Uterus (tissue), 4 donors: ENCODE data around the gene LOXL1. TPM values are rescaled to one million over a fixed set of nuclear protein-coding genes. Genes with fewer than 3 reads are reported as not detected.
A peak's percentile ranks its signal among the peaks of the same experiment; 100 is the strongest.

Experiments
- DNase-seq, 2 donors: peaks; one replicate each; pipeline ENCODE4 v3.0.0-alpha.2; 2019 to 2020
- H3K27ac ChIP-seq, 2 donors: fragments of 200-600 bp; sonication (generic); 1 replicate in 1 of 2; 2 replicates in 1 of 2; pipeline ENCODE4 v1.5.1; 2016 to 2018
- H3K27me3 ChIP-seq, 2 donors: fragments of 200-600 bp; sonication (generic); one replicate each; pipeline ENCODE4 v1.5.1; 2018 to 2019; ENCODE audit warnings: control low read depth in 1 of 2
- H3K36me3 ChIP-seq, 2 donors: fragments of 200-600 bp; sonication (generic); one replicate each; pipeline ENCODE4 v1.5.1; 2019; ENCODE audit warnings: control low read depth in 1 of 2
- H3K4me1 ChIP-seq, 2 donors: fragments of 200-600 bp; sonication (generic); one replicate each; pipeline ENCODE4 v1.5.1; 2018 to 2019; ENCODE audit warnings: control low read depth in 1 of 2
- H3K4me3 ChIP-seq, 2 donors: fragments of 200-600 bp; sonication (generic); 1 replicate in 1 of 2; 2 replicates in 1 of 2; pipeline ENCODE4 v1.5.1; 2018 to 2019; ENCODE audit warnings: mild to moderate bottlenecking in 1 of 2
- H3K9me3 ChIP-seq, 2 donors: fragments of 200-600 bp; sonication (generic); one replicate each; pipeline ENCODE4 v1.5.1; 2019; ENCODE audit warnings: control low read depth in 1 of 2
- POLR2A ChIP-seq, 2 donors: fragments of 450-650 bp; IDR thresholded peaks; one replicate each; pipeline ENCODE4 v1.6.1; 2016; ENCODE audit warnings: antibody characterized with exemption in 2 of 2, mild to moderate bottlenecking in 1 of 2, moderate library complexity in 1 of 2
- intact Hi-C: fragments of 100-400 bp; cut with DNase I; formaldehyde crosslinking; loops from one replicate; pipeline ENCODE4 v1.15.1; 2023; ENCODE audit warnings: low total_unique reads
- total RNA-seq, 4 donors: library from RNA; depleted of rRNA in 3 of 4; stranded (reverse); fragments of >200 nt in 3 of 4; gene quantifications; one replicate each; pipeline versions ENCODE4 v1.1.0 to v1.2.4, GENCODE V29; 2014 to 2023
- TF ChIP-seq, protein P1 (sequence below), 4 experiments: fragments of 200-600 bp in 2 of 4; fragments of 450-650 bp in 2 of 4; sonication (generic) in 2 of 4; IDR thresholded peaks; one replicate each; pipeline ENCODE4 v1.5.1; 2016 to 2019; ENCODE audit warnings: antibody characterized with exemption in 4 of 4, mild to moderate bottlenecking in 2 of 4, moderate library complexity in 1 of 4
- donor health status: DM: yes; HTN: yes; CAD: no.

The LOXL1 gene
- total RNA-seq, 4 donors from 2014 or later: 19.4 to 68.4 (median 33.1) TPM

DNA sequence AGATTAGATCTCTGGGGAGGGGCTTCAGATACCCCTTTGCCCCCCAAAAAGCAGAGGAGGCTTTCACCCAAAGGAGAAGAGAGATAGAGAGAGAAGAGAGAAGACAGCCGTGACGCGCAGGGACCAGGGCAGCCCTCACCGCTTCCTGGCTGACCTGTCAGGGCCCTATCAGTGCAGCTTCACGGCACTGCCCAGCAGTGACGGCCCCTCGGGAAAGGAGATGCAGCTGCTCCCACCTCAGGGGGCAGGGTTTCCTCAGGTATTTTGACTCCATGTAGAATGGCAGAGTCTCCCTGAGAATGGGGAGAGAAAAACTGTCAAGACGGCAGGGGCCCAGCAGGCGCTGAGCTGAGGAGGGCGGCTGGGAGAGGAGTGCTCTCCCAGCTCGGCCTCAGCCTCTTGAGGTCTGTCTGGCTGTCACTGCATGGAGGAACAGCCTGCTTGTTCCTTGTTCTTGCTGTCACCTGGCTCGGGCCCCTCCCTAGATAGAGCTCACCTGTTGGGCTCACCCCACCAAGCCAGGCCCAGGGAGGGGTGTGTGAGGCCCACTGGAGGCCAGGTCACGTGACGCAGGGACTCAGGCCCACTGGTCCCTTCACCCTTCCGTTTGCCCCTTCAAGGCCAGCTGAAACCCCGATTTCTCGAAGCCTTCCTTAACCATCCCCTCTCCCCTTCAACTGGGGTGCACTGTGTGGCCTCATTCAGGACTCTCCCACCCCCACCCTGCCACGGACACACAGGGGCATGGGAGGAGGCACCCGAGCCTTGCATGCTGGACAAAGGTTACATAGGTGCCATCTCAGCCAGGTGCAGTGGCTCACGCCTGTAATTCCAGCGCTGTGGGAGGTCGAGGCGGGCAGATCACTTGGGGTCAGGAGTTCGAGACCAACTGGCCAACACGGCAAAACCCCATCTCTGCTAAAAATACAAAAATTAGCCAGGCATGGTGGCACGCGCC is 28.2 kb downstream of the LOXL1 start:
- TF ChIP-seq, protein P1, sequence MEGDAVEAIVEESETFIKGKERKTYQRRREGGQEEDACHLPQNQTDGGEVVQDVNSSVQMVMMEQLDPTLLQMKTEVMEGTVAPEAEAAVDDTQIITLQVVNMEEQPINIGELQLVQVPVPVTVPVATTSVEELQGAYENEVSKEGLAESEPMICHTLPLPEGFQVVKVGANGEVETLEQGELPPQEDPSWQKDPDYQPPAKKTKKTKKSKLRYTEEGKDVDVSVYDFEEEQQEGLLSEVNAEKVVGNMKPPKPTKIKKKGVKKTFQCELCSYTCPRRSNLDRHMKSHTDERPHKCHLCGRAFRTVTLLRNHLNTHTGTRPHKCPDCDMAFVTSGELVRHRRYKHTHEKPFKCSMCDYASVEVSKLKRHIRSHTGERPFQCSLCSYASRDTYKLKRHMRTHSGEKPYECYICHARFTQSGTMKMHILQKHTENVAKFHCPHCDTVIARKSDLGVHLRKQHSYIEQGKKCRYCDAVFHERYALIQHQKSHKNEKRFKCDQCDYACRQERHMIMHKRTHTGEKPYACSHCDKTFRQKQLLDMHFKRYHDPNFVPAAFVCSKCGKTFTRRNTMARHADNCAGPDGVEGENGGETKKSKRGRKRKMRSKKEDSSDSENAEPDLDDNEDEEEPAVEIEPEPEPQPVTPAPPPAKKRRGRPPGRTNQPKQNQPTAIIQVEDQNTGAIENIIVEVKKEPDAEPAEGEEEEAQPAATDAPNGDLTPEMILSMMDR (IDR thresholded peaks at IDR 0.05): no peak
- no peak for TF ChIP-seq POLR2A (IDR thresholded peaks at IDR 0.05)
- no peak overlapping the region for H3K27ac ChIP-seq
- no peaks in the 10 kb centered on the region for H3K9me3 ChIP-seq
- no peak overlapping the region for H3K4me3 ChIP-seq
- H3K36me3 ChIP-seq: no peaks in the 10 kb centered on the region
- H3K4me1 ChIP-seq: peaks cover 8 to 13% of the 10 kb centered on the region in 2 donors
- intact Hi-C loops: no loop called here
- no peaks in the 10 kb centered on the region for H3K27me3 ChIP-seq
- no peak for DNase-seq

DNA sequence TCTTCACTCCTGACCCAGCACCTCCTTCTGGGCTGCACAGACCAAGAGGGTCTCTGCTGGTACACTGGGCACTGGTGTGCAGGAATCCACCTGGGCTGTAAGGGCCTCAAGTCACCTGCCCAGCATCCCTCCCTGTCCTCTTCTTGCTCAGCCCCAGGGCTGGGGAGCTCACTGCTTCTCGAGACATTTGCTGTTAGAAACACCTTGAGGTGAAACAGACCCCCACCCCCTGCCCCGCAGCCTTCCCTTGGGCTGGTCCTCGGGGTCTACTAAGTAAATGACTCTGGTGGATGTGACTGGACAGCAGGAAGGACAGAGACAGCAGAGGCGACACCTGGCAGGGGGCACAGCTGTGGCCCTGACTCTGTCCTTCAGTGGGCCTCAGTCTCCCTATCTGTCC is 29.1 kb downstream of the LOXL1 start:
- H3K9me3 ChIP-seq: no peaks in the 10 kb centered on the region
- H3K27ac ChIP-seq: no peak overlapping the region
- no peak overlapping the region for H3K4me3 ChIP-seq
- intact Hi-C loops: no loop called here
- TF ChIP-seq, protein P1 (IDR thresholded peaks at IDR 0.05): no peak
- no peak for TF ChIP-seq POLR2A (IDR thresholded peaks at IDR 0.05)
- DNase-seq: no peak
- no peaks in the 10 kb centered on the region for H3K36me3 ChIP-seq
- peaks cover 8 to 13% of the 10 kb centered on the region in 2 donors for H3K4me1 ChIP-seq
- H3K27me3 ChIP-seq: no peaks in the 10 kb centered on the region

DNA sequence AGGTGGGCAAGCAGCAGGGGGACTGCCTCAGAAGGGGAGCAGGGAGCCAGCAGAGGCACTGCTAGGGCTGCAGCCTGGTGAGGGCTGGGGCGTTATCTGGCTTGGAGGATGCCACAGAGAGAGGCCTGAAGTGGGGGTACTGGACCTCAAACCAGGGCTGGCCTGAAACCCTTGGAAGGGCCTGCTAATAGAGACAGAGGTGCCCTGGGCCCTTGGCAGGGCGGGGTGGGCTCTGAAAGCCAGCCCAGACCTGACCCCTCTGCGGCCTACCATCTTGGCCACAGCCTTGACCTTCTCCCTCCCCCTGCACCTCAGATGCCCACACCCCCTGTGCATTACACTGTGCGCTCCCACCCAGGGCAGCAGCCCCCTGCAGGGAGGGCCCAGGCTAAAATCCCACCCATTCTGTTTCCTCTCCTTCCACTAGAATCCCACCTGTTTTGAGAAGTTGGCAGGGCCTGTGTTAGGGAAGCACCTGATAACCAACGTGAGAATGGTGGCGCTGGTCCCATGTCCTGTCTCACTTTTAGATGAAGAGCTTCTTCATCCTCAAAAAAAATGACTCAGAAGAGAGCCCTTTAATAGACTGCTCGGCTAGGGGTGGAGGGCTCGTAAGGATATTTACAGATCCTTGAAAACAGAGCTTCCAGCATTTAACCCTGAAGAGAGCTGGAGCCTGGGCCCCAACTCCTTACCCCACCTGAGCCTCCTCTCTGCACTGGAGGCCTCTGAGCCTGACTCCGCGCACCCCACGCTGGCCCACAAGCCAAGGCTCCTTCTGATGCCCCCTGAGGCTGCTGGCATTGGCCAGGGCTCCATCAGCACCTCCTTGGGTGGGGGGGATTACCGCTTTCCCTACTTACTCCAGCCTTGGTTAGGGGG is 29.8 kb downstream of the LOXL1 start:
- Histone ChIP-seq H3K4me1 (peaks cover 8 to 13% of the 10 kb centered on the region in 2 donors), H3K27me3 (no peaks in the 10 kb centered on the region), H3K36me3 (no peaks in the 10 kb centered on the region), H3K27ac (peak overlapping the region in 1 of 2 donors; percentile 47), H3K4me3 (no peak overlapping the region), H3K9me3 (no peaks in the 10 kb centered on the region)
- DNase-seq: no peak
- intact Hi-C loops: no loop called here
- TF ChIP-seq POLR2A (IDR thresholded peaks at IDR 0.05): no peak
- TF ChIP-seq, protein P1 (IDR thresholded peaks at IDR 0.05): no peak

DNA sequence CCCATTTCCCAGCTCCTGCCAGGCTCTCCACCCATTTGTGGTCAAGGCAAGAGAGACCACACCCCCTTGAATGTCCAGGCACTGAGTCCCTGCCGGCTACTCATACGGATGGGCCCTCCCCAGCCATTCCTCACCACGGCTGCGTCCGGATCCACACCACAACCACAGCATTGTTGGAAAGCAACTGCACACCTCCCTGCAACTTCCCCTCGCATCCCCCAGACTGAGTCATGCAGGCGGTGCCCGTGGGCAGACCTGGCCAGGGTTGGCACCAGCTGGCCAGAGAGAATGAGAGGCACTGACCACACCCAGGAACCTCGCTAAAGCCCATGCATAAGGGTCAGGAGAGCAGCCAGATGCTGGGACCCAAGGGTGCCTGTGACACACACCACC is 30.5 kb downstream of the LOXL1 start:
- Histone ChIP-seq H3K27ac (peak overlapping the region; percentile 30 to 47), H3K27me3 (no peaks in the 10 kb centered on the region), H3K4me1 (peaks cover 4 to 9% of the 10 kb centered on the region in 2 donors), H3K36me3 (no peaks in the 10 kb centered on the region), H3K9me3 (no peaks in the 10 kb centered on the region), H3K4me3 (no peak overlapping the region)
- intact Hi-C loops: no loop called here
- no peak for TF ChIP-seq POLR2A (IDR thresholded peaks at IDR 0.05)
- TF ChIP-seq, protein P1 (IDR thresholded peaks at IDR 0.05): no peak
- peak in 1 of 2 donors; percentile 62 for DNase-seq
